Astrocyte of the cerebellum (primary cell): ENCODE data around the gene PRLH.

Experiments
- DNase-seq: peaks from one replicate; pipeline ENCODE4 v3.0.0-alpha.2; 2011; ENCODE audit warnings: low read depth
- H3K4me3 ChIP-seq: 2 replicates; pipeline ENCODE4 v1.5.1; 2011; ENCODE audit warnings: mild to moderate bottlenecking, low read depth, low read length, moderate library complexity
- in situ Hi-C: cut with HindIII; loops from 2 replicates; pipeline ENCODE4 v1.10.0; 2017; ENCODE audit warnings: low sequenced_read_pairs
- TF ChIP-seq, protein P1 (sequence below): IDR thresholded peaks from 2 replicates; pipeline ENCODE4 v1.5.1; 2012; ENCODE audit warnings: low read length, low read depth, moderate library complexity, mild to moderate bottlenecking; ENCODE audit errors: missing control alignments

PRLH gene, protein sequence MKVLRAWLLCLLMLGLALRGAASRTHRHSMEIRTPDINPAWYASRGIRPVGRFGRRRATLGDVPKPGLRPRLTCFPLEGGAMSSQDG

DNA sequence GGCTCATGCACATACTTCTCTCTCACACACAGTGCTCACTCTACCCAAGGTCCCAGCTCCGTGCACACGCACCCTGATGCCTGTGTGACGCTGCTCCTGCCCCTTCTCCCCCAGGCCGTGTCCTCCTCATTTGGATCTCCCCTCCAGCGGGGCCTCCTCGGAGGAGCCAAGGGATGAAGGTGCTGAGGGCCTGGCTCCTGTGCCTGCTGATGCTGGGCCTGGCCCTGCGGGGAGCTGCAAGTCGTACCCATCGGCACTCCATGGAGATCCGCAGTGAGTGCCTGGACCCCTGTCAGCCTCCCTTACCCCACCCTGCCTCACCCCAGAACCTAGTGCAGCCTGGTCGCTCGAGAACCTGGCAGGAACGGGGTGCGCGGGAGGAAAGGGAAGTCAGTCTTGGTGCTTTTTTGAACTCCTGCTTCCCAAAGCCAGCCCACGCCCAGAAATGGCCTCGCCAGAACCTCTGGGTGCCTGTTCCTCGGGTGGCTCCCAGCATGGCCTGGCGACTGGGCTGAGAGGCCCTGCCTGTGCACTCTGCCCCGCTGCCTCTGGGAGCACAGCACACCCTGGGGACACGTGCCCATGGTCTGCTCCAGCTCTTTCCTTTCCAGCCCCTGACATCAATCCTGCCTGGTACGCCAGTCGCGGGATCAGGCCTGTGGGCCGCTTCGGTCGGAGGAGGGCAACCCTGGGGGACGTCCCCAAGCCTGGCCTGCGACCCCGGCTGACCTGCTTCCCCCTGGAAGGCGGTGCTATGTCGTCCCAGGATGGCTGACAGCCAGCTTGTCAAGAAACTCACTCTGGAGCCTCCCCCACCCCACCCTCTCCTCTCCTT lies at the start of gene PRLH:
TSS of gene PRLH (plus strand) at position 174 of the 835 bp plus-strand sequence. CDS start at position 174, 0 bp downstream.
- in situ Hi-C loops: no loop called here
- DNase-seq: no peak
- TF ChIP-seq, protein P1, sequence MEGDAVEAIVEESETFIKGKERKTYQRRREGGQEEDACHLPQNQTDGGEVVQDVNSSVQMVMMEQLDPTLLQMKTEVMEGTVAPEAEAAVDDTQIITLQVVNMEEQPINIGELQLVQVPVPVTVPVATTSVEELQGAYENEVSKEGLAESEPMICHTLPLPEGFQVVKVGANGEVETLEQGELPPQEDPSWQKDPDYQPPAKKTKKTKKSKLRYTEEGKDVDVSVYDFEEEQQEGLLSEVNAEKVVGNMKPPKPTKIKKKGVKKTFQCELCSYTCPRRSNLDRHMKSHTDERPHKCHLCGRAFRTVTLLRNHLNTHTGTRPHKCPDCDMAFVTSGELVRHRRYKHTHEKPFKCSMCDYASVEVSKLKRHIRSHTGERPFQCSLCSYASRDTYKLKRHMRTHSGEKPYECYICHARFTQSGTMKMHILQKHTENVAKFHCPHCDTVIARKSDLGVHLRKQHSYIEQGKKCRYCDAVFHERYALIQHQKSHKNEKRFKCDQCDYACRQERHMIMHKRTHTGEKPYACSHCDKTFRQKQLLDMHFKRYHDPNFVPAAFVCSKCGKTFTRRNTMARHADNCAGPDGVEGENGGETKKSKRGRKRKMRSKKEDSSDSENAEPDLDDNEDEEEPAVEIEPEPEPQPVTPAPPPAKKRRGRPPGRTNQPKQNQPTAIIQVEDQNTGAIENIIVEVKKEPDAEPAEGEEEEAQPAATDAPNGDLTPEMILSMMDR: no peak
- no peak within 1 kb of the TSS for H3K4me3 ChIP-seq

- no peak overlapping the region for H3K4me3 ChIP-seq
- TF ChIP-seq, protein P1: no peak
- DNase-seq: no peak
- in situ Hi-C loops: no loop called here
Observed at GRCh38 chr2:237517163-237517562, 49.2 kb upstream of the PRLH start.

GRCh38 chr2:237517990-237518389 lies 48.4 kb upstream of the PRLH start:
- no peak overlapping the region for H3K4me3 ChIP-seq
- DNase-seq: no peak
- in situ Hi-C loops: no loop called here
- TF ChIP-seq, protein P1: no peak

DNA sequence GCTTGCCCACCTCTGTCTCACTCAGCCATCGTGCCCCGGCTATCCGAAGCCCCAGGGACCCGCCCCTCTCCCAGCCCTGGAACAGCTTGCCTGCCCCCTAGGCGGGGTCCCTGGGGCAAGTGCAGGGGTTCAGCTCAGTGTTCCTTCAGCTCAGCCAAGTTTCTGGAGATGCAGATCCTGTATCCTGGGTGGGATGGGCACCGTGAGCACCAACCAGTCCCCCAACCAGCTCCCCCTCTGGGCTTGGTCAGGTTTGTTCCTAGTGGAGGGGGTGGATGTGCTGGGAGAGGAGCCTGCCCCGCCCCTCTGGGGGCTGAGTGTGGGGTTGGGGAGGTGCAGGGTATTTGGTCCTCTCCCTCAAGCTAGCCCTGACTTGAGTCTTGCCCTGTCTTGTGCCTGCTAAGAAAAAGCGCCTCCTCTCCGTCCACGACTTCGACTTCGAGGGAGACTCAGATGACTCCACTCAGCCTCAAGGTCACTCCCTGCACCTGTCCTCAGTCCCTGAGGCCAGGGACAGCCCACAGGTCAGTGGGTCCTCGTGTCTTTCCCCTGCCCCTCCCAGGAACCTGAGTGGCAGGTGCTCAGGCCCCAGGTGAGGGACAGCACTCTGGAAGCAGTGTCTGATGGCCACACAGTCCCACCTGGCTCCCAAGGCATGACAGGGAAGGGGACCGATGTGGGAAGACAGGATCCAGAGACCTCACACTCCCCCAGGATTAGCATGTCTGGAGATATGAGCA lies 46.7 kb upstream of the PRLH start:
- in situ Hi-C loops: no loop called here

GRCh38 chr2:237520290-237520689 lies 46.1 kb upstream of the PRLH start:
- H3K4me3 ChIP-seq: no peak overlapping the region
- in situ Hi-C loops: no loop called here
- DNase-seq: no peak
- TF ChIP-seq, protein P1: no peak

More for the DNA sequence above, 46.7 kb upstream of the PRLH start:
- no peak for DNase-seq
- TF ChIP-seq, protein P1: no peak
- H3K4me3 ChIP-seq: no peak overlapping the region

GRCh38 chr2:237524631-237525030 lies 41.7 kb upstream of the PRLH start:
- in situ Hi-C loops: no loop called here
- DNase-seq: no peak
- TF ChIP-seq, protein P1: no peak
- H3K4me3 ChIP-seq: no peak overlapping the region
